SU-DHL-6 (cell line): Measurements from ENCODE around the gene STAB1.

Experiments used
- CTCF ChIP-seq: fragments of 200-600 bp; sonication (generic); IDR thresholded peaks from one replicate; pipeline ENCODE4 v1.5.1; 2017; ENCODE audit warnings: antibody characterized with exemption, mild to moderate bottlenecking, low read length, moderate library complexity; ENCODE audit not compliant: insufficient read depth, poor library complexity, severe bottlenecking
- EZH2phosphoT487 ChIP-seq: fragments of 200-600 bp; sonication (generic), shearing (Covaris generic); conservative IDR thresholded peaks from 2 replicates; pipeline ENCODE4 v1.6.1; 2018; ENCODE audit warnings: mild to moderate bottlenecking, antibody characterized with exemption, low read length, moderate library complexity, mixed read lengths

GRCh38 chr3:52454938-52455282 lies 40.2 kb upstream of the STAB1 start:
- TF ChIP-seq CTCF = no peak
- no peak for TF ChIP-seq EZH2phosphoT487
